HEK293 (cell line): Measurements from ENCODE around the gene EYS.

Experiments used
- CTCF ChIA-PET: fragments of 350-600 bp; formaldehyde crosslinking; extraction: SDS; loops from one replicate; lab custom pipeline; 2021; ENCODE audit warnings: antibody characterized with exemption; lab: Yijun Ruan, JAX
- POLR2A ChIA-PET: fragments of 300-600 bp; formaldehyde crosslinking; extraction: SDS; loops from one replicate; lab custom pipeline; 2020; ENCODE audit warnings: antibody characterized with exemption, inconsistent platforms; lab: Yijun Ruan, JAX
- H3K27ac ChIP-seq: fragments of 200-500 bp; sonication (Bioruptor generic); 2 replicates; pipeline ENCODE4 v1.5.1; 2014; ENCODE audit warnings: low read depth, low read length, control low read depth, inconsistent platforms; ENCODE audit errors: extremely low read depth
- H3K36me3 ChIP-seq, 2 experiments: fragments of 200-500 bp in 1 of 2; sonication (Bioruptor generic) in 1 of 2; 1 replicate in 1 of 2; 2 replicates in 1 of 2; pipeline ENCODE4 v1.5.1; 2014 to 2017; ENCODE audit warnings: inconsistent platforms in 2 of 2, low read length in 2 of 2; ENCODE audit not compliant: control insufficient read depth in 2 of 2, insufficient read depth in 1 of 2
- H3K4me1 ChIP-seq: fragments of 200-500 bp; sonication (Bioruptor generic); 2 replicates; pipeline ENCODE4 v1.5.1; 2014; ENCODE audit warnings: mild to moderate bottlenecking, low read length, inconsistent platforms; ENCODE audit not compliant: control insufficient read depth, insufficient read depth
- H3K4me3 ChIP-seq: 2 replicates; pipeline ENCODE4 v1.5.1; 2011; ENCODE audit warnings: low read depth, mild to moderate bottlenecking, control low read depth, low read length, moderate library complexity
- H3K9me3 ChIP-seq: fragments of 200-500 bp; sonication (Bioruptor generic); 2 replicates; pipeline ENCODE4 v1.5.1; 2014; ENCODE audit warnings: low read depth, low read length, inconsistent platforms; ENCODE audit not compliant: control insufficient read depth, insufficient read depth
- HOXA7 ChIP-seq: sonication (generic); formaldehyde crosslinking; IDR thresholded peaks from 2 replicates; pipeline ENCODE4 v1.8.1; 2022; ENCODE audit warnings: missing genetic modification reagents, borderline replicate concordance
- HOXC10 ChIP-seq: sonication (generic); formaldehyde crosslinking; IDR thresholded peaks from 2 replicates; pipeline ENCODE4 v1.8.1; 2023; ENCODE audit warnings: mild to moderate bottlenecking, missing genetic modification reagents
- PRDM1 ChIP-seq: fragments of 450-650 bp; formaldehyde crosslinking; IDR thresholded peaks from 2 replicates; pipeline ENCODE4; 2016; ENCODE audit warnings: missing biosample characterization, missing genetic modification characterization
- SP2 ChIP-seq: fragments of 450-650 bp; formaldehyde crosslinking; IDR thresholded peaks from 2 replicates; pipeline ENCODE4 v1.5.1; 2016; ENCODE audit warnings: missing biosample characterization, missing genetic modification characterization
- ZBTB1 ChIP-seq: fragments of 450-650 bp; formaldehyde crosslinking; IDR thresholded peaks from 2 replicates; pipeline ENCODE4 v1.5.1; 2016; ENCODE audit warnings: missing biosample characterization, missing genetic modification characterization
- ZNF132 ChIP-seq: fragments of 450-650 bp; formaldehyde crosslinking; IDR thresholded peaks from 2 replicates; pipeline ENCODE4 v1.5.1; 2017; ENCODE audit warnings: missing biosample characterization, missing genetic modification characterization, borderline replicate concordance
- ZNF133 ChIP-seq: fragments of 450-650 bp; formaldehyde crosslinking; IDR thresholded peaks from 2 replicates; pipeline ENCODE4 v1.5.1; 2016; ENCODE audit warnings: missing biosample characterization, missing genetic modification characterization
- ZNF16 ChIP-seq: fragments of 450-650 bp; formaldehyde crosslinking; IDR thresholded peaks from 2 replicates; pipeline ENCODE4 v1.5.1; 2016; ENCODE audit warnings: low read depth, missing biosample characterization, missing genetic modification characterization
- ZNF174 ChIP-seq: fragments of 450-650 bp; formaldehyde crosslinking; IDR thresholded peaks from 2 replicates; pipeline ENCODE4 v1.5.0; 2017; ENCODE audit warnings: missing biosample characterization, mild to moderate bottlenecking, missing genetic modification characterization
- ZNF221 ChIP-seq: fragments of 450-650 bp; formaldehyde crosslinking; IDR thresholded peaks from 2 replicates; pipeline ENCODE4 v1.5.1; 2017; ENCODE audit warnings: missing biosample characterization, missing genetic modification characterization, borderline replicate concordance
- ZNF549 ChIP-seq: fragments of 450-650 bp; IDR thresholded peaks from 2 replicates; pipeline ENCODE4 v1.5.1; 2018; ENCODE audit warnings: missing biosample characterization, missing genetic modification characterization, mild to moderate bottlenecking, inconsistent platforms, moderate library complexity
- ZNF623 ChIP-seq: fragments of 450-650 bp; formaldehyde crosslinking; IDR thresholded peaks from 2 replicates; pipeline ENCODE4 v1.5.1; 2016; ENCODE audit warnings: missing biosample characterization, missing genetic modification characterization
- ZNF660 ChIP-seq: fragments of 450-650 bp; IDR thresholded peaks from 2 replicates; pipeline ENCODE4 v1.5.1; 2018; ENCODE audit warnings: missing biosample characterization, mild to moderate bottlenecking, missing genetic modification characterization
- ZNF777 ChIP-seq: fragments of 450-650 bp; formaldehyde crosslinking; IDR thresholded peaks from 2 replicates; pipeline ENCODE4 v1.5.1; 2017; ENCODE audit warnings: missing biosample characterization, missing genetic modification characterization, borderline replicate concordance
- ZNF843 ChIP-seq: fragments of 450-650 bp; formaldehyde crosslinking; IDR thresholded peaks from 2 replicates; pipeline ENCODE4 v1.5.1; 2016; ENCODE audit warnings: missing biosample characterization, missing genetic modification characterization
- TF ChIP-seq, protein P1 (sequence below): fragments of 450-650 bp; formaldehyde crosslinking; IDR thresholded peaks from 2 replicates; pipeline ENCODE4 v1.5.1; 2016; ENCODE audit warnings: missing biosample characterization, missing genetic modification characterization
- TF ChIP-seq, protein P2 (sequence below): fragments of 450-650 bp; formaldehyde crosslinking; IDR thresholded peaks from 2 replicates; pipeline ENCODE4 v1.5.0; 2017; ENCODE audit warnings: missing biosample characterization, missing genetic modification characterization, borderline replicate concordance
- TF ChIP-seq, protein P3 (sequence below): fragments of 450-650 bp; formaldehyde crosslinking; IDR thresholded peaks from 2 replicates; pipeline ENCODE4 v1.5.1; 2016; ENCODE audit warnings: missing biosample characterization, missing genetic modification characterization
- TF ChIP-seq, protein P4 (sequence below): fragments of 450-650 bp; formaldehyde crosslinking; IDR thresholded peaks from 2 replicates; pipeline ENCODE4 v1.5.1; 2017; ENCODE audit warnings: missing biosample characterization, missing genetic modification characterization

The EYS gene

DNA sequence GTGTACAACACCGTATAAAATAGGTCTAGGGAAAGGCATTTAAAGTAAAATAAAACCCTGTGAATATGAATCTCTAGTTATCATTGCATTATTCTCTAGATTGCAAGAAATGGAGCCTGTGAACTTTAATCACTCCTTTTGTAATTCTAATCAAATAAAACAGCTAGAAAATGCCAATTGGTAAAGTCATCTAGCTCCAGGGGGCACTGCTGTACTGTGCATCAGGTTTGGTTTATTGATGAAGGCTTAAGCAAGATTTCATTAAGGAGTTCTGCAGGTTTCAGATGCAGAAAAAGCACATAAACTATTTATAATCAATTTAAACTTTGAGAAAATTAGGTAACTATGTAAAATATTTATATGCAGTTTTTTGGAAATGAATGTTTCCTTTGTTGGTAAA lies 1426.5 kb downstream of the EYS start:
- CTCF ChIA-PET: interaction anchor here (0.6 to 2.0 kb wide), 10 partner anchors 48 to 456 kb away, joined by 3 to 14 read pairs (median 3); no protein-coding TSS in a partner anchor
- no peak for TF ChIP-seq ZNF843 (tag by site-specific recombination)
- no peak for TF ChIP-seq ZNF132 (tag by site-specific recombination)
- no peak for TF ChIP-seq ZNF174 (tag by site-specific recombination)
- TF ChIP-seq HOXA7: no peak
- TF ChIP-seq PRDM1 (tag by site-specific recombination): no peak
- TF ChIP-seq ZNF549 (tag by site-specific recombination): no peak
- TF ChIP-seq ZNF660 (tag by site-specific recombination): no peak
- no peak for TF ChIP-seq ZNF623 (tag by site-specific recombination)
- no peak for TF ChIP-seq HOXC10 (CRISPR knock-in tag)
- TF ChIP-seq SP2 (tag by site-specific recombination): no peak
- no peak for TF ChIP-seq ZNF16 (tag by site-specific recombination)
- no peak for TF ChIP-seq ZNF777 (tag by site-specific recombination)
- TF ChIP-seq ZNF133 (tag by site-specific recombination): no peak
- TF ChIP-seq ZNF221: no peak
- TF ChIP-seq, all 188 proteins: peak for 0
- Histone ChIP-seq H3K9me3 (no peaks in the 10 kb centered on the region), H3K4me1 (no peaks in the 10 kb centered on the region), H3K4me3 (no peak overlapping the region), H3K36me3 (no peaks in the 10 kb centered on the region), H3K27ac (no peak overlapping the region)
- POLR2A ChIA-PET: no interaction called here

DNA sequence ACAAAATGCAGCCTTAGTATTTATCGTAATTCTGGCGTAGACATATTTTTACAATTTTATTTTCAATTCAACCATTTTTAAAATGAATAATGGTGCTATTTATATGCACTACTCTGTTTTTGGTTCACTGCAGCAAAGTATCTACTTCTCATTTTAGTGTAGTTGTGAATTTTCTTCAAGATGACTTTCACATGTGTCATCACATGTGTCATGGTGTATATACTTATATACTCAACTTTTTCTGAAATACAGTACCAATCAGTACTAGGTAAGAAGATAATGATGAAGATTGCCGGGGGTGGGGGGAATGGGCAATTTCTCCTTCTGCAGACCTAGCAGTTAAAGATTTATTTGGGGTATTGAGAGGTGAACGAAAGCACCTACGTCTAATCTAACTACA lies 1436.9 kb downstream of the EYS start:
- H3K36me3 ChIP-seq: no peaks in the 10 kb centered on the region
- POLR2A ChIA-PET: no interaction called here
- no peaks in the 10 kb centered on the region for H3K9me3 ChIP-seq
- H3K4me3 ChIP-seq: no peak overlapping the region
- no peak for TF ChIP-seq ZBTB1
- TF ChIP-seq, protein P1, sequence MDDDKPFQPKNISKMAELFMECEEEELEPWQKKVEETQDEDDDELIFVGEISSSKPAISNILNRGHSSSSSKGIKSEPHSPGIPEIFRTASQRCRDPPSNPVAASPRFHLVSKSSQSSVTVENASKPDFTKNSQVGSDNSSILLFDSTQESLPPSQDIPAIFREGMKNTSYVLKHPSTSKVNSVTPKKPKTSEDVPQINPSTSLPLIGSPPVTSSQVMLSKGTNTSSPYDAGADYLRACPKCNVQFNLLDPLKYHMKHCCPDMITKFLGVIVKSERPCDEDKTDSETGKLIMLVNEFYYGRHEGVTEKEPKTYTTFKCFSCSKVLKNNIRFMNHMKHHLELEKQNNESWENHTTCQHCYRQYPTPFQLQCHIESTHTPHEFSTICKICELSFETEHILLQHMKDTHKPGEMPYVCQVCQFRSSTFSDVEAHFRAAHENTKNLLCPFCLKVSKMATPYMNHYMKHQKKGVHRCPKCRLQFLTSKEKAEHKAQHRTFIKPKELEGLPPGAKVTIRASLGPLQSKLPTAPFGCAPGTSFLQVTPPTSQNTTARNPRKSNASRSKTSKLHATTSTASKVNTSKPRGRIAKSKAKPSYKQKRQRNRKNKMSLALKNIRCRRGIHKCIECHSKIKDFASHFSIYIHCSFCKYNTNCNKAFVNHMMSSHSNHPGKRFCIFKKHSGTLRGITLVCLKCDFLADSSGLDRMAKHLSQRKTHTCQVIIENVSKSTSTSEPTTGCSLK: no peak
- TF ChIP-seq, protein P2, sequence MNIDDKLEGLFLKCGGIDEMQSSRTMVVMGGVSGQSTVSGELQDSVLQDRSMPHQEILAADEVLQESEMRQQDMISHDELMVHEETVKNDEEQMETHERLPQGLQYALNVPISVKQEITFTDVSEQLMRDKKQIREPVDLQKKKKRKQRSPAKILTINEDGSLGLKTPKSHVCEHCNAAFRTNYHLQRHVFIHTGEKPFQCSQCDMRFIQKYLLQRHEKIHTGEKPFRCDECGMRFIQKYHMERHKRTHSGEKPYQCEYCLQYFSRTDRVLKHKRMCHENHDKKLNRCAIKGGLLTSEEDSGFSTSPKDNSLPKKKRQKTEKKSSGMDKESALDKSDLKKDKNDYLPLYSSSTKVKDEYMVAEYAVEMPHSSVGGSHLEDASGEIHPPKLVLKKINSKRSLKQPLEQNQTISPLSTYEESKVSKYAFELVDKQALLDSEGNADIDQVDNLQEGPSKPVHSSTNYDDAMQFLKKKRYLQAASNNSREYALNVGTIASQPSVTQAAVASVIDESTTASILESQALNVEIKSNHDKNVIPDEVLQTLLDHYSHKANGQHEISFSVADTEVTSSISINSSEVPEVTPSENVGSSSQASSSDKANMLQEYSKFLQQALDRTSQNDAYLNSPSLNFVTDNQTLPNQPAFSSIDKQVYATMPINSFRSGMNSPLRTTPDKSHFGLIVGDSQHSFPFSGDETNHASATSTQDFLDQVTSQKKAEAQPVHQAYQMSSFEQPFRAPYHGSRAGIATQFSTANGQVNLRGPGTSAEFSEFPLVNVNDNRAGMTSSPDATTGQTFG (tag by site-specific recombination): no peak
- TF ChIP-seq, protein P3, sequence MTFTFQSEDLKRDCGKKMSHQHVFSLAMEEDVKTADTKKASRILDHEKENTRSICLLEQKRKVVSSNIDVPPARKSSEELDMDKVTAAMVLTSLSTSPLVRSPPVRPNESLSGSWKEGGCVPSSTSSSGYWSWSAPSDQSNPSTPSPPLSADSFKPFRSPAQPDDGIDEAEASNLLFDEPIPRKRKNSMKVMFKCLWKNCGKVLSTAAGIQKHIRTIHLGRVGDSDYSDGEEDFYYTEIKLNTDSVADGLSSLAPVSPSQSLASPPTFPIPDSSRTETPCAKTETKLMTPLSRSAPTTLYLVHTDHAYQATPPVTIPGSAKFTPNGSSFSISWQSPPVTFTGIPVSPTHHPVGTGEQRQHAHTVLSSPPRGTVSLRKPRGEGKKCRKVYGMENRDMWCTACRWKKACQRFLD (tag by site-specific recombination): no peak
- TF ChIP-seq, protein P4, sequence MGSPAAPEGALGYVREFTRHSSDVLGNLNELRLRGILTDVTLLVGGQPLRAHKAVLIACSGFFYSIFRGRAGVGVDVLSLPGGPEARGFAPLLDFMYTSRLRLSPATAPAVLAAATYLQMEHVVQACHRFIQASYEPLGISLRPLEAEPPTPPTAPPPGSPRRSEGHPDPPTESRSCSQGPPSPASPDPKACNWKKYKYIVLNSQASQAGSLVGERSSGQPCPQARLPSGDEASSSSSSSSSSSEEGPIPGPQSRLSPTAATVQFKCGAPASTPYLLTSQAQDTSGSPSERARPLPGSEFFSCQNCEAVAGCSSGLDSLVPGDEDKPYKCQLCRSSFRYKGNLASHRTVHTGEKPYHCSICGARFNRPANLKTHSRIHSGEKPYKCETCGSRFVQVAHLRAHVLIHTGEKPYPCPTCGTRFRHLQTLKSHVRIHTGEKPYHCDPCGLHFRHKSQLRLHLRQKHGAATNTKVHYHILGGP (tag by site-specific recombination): no peak
- no peaks in the 10 kb centered on the region for H3K4me1 ChIP-seq
- CTCF ChIA-PET: no interaction called here
- no peak overlapping the region for H3K27ac ChIP-seq
